Measurements from ENCODE around the gene TEDDM1.
"Not testable (repeated sequence)": the region's sequence is repeated elsewhere in the genome, so short reads cannot be mapped to it uniquely, and the experiment has no call there.

Gene TEDDM1

DNA sequence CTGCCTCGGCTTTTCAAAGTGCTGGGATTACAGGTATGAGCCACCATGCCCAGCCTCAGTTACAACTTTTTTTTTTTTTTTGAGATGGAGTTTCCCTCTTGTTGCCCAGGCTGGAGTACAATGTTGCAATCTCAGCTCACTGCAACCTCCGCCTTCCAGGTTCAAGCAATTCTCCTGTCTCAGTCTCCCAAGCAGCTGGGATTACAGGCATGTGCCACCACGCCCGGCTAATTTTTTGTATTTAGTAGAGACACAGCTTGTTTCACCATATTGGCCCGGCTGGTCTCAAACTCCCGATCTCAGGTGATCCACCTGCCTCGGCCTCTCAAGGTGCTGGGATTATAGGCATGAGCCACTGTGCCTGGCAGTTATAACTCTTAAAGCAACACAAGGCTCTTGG is 20.7 kb downstream of the TEDDM1 start:
- DNase-seq = not testable (repeated sequence)

DNA sequence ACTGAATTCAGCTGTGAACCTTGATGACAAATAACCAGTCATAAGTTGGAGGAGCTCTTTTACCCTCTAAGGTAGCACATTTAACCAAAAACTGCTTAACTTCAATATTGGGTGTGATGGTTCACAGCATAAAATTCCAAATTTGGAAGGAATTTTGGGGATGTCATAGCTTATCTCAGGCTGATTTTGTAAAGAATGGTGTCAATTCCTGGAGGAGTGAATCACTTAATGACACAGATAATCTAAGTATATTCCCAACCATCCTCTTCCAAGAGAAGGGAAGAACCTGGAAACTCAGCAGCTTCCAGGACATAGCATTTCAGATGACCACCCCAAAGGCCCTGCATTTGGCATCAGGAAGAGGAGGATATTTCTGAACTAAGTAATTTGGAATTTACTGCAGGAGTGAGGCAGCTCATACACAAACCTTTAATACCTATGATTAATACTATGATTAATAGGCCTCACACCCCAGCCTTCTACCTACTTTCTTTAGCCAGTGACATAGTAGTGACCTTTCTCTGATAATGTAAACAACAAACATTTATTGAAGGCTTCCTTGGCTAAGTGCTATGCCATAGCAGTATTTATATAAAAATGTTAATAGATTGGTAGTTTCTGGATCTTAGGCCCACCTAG is 23.4 kb downstream of the TEDDM1 start:
- DNase-seq = no peak

DNA sequence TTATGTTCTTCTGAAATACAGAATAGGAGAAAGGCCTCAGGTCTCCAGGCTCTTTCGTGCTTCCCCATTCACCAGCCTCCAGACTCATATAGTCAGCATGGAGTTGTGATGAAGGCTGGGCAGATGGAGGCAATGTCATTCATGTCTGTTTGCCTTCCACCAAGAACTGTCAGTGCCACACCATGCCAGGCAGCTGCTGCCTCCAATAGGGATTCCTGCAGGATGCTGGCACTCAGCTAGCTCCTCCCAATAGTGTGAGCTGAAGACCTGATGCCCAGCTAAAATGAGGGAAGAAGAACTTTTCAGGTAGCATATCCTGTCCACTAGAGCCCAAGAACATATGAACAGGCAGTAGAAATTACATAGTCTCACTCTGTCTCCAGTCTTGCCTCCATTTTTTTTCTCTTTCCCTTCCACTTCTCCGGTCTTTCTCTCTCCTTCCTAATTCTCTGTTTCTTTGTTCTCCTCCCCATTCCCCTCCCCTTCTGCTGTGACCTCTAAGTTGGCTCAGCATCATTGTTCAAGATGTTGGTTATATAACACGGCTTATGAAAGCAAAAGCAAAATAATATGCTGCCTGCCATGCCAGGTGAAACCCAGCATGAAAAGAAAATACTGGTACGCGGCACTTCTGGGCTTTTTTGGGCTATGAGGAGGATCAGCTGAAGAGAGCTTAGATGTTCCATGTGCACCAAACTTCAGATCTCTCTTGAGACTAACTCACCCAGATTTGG is 26.2 kb downstream of the TEDDM1 start:
- no peak for DNase-seq

DNA sequence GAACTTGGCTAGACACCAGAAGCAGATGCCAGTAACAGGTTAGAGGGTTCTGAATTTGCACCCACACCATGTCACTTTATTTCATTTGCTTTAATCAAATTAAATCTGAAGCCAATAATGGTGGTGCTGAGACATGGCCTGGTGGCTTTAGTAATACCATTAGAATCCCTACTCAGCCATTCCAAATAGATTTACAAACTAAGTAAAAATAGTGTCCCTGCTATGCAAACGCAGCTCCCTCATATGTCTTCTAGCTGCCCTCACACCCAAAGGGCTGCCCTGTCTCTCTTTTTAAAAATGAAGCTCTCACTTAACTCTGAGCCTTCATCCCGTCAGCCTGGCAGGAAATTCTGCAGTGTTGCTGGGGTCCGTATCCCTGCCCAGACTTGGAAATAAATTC is 29.9 kb downstream of the TEDDM1 start:
- no peak for DNase-seq

DNA sequence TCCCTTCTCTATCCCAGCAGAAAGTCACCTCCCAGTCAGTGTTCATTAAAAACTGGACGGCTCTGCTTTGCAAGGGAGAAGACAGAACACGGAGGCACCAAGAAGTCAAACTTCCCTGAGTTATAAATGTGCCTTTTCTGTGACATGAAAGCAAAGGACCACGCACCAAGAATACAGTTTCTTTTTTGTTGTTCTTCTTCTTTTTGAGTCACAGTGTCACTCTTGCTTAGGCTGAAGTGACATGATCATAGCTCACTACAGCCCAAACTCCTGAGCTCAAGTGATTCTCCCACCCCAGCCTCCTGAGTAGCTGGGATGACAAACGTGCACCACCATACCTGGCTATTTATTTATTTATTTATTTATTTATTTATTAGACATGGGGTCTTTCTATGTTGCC is 31.6 kb downstream of the TEDDM1 start:
- no peak for DNase-seq

DNA sequence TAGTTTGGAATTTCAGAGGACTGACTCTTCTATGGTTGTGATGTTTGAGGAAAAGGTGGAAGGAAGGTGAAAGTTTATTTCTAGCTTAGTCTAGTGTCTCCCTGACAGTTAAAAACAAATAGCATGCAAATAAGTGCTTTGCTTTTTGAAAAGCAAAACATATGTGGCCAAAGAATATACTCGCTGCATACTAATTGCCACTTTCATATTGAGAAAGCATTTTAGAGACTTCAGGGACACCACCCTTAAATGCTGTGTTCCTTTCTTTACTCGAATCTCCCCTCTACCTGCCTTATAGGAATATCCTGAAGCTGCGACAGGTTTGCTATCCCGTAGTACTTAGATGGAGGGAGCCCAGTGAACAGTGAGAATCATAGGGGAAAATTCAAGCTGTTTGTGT is 32.1 kb downstream of the TEDDM1 start:
- no peak for DNase-seq

DNA sequence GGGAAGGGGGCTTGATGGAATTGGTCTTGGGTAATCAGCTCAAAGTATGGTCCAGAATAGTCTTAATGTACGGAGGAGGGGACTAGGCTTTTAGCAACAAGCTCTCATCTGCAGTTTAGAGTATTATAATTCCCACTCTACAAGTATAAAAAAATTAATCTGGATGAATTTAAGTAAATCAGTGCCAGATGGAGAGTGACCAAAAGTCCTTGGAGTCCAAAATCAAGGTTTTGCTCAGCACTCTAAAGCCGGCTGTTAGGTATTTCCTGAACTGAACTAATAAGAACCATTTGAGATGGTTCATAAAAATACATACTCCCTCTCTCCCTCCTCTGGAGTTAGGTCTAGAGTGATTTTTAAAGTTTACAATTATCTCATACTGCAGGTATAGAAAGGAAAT is 32.5 kb downstream of the TEDDM1 start:
- no peak for DNase-seq

DNA sequence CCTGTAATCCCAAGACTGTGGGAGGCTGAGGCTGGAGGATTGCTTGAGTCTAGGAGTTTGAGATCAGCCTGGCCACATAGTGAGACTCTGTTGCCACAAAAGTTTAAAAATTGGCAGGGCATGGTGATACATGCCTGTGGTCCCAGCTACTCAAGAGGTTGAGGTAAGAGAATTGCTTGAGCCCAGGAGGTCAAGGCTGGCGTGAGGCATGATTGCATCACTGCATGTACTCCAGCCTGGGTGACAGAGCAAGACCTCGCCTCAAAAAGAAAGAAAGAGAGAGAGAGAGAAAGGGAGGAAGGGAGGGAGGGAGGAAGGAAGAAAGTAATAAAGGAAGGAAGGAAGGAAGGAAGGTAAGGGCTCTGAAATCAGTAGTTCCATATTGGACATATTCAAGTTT is 33.9 kb downstream of the TEDDM1 start:
- DNase-seq = no peak

DNA sequence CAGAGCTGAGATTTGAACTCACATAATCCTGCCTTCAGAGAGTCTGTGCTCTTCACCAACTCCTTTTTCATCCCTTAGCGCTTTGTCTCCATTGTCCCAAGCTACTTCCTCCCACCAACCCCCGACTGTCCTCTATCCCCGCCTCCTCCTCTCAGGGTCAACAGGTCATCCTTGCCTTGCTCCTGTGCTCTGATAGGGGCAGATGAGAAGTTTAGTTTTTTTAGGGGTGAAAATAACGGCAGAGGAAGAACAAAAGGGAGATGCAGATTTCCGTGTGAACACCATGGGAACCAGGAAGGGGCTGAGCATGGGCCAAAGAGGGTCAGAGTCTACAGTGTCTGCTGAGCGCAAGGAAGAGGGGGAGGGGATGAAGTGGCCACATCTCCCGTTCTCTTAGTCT is 40.8 kb downstream of the TEDDM1 start:
- DNase-seq = no peak

DNA sequence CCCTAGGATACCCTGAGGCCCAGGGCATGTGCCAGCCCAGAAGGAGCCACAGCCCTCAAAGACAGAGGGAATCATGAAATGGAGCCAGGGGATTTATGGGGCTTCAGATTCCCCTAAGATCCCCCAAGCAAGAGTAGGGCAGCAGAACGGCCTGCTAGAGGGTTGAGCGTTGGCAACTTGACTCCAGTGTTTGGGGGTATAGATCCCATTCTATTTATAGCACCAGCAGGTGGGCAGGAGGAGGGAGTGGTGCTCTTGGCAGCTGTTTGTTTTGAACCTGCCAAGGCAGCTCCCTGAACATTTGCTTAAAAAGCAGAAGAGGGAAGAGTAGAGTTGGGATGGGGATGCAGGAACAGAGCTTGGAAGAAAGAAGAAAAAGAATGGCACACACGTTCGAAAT is 42.6 kb downstream of the TEDDM1 start:
- DNase-seq = no peak

DNA sequence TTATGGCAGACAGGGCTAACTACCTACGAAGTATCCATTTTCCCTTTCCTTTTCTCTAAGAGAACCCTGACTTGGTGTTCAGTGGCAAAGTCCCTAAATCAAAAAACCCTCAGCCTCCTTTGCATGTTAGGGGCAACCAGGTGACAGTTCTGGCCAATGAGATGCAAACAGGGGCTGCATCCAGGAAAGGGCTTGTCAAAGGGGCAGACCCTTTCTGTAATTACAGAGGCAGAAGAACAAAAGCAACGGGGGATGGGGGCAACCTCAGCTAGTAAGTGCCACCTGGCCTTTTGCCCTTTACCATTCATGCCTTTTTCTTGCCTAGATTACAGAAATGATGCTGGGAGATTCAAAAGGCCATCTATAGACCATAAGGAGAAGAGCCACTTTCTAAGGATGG is 43.3 kb downstream of the TEDDM1 start:
- no peak for DNase-seq

DNA sequence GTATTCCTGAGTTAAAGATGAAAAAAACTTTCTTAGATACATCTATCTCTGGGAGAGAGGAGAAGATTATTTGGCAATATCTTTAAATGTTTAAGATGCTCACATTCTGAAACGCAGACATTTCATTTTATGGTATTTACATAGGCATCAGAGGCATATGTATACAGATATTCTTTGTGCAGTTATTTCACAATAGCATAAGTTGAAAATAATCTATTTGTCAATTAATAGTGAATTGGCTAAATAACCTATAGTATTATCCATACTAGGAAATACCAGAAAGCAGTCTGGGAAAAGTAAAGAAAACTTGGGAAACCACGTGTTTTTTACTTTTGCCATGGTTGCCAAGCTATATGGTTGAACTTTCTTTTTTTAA is 44.8 kb downstream of the TEDDM1 start:
- DNase-seq = no peak

DNA sequence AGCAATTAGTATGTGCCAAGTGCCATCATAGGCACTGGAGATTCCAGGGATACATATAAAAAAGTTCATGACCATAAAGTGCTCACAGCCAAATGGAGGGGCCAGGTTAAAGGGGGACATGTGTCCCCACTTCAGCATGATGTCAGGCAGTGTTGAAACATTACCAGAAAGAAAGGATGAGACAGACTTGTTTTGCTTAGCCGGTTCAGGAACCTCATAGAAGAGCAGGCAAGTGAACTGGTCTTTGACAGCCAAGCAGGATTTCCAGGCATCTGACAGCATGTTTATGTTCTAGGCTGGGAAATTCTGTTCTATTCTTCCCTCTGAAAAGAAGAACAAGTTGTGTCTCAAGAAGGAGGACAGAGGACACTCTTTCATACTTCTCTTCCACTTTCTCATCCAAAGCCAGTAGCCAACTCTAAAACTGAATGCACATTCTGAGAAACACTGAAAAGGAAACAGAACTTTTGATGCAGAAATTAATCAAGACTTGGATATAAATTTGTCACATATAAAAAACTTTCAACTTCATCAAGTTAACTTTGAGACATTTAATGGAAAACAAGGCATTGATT is 48.6 kb downstream of the TEDDM1 start:
- no peak for DNase-seq

DNA sequence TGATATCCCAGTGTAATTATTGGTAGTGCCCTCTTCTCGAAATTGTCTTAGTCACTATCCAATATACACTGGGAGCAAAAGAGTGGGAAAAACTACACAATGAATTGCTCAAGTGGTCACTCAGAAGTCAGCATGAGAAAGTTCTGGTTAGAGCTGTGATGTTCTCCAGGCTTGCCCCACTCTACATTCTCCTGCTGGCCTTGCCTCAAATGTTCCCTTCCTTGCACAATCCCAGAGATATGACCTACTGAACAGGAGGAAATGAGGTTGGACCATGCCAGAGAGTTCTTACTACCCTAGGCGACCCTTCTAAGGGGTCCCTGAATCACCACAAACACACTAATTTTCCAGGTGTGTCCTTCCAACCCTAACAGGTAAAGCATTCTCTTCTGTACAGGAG is 49.6 kb downstream of the TEDDM1 start:
- no peak for DNase-seq

DNA sequence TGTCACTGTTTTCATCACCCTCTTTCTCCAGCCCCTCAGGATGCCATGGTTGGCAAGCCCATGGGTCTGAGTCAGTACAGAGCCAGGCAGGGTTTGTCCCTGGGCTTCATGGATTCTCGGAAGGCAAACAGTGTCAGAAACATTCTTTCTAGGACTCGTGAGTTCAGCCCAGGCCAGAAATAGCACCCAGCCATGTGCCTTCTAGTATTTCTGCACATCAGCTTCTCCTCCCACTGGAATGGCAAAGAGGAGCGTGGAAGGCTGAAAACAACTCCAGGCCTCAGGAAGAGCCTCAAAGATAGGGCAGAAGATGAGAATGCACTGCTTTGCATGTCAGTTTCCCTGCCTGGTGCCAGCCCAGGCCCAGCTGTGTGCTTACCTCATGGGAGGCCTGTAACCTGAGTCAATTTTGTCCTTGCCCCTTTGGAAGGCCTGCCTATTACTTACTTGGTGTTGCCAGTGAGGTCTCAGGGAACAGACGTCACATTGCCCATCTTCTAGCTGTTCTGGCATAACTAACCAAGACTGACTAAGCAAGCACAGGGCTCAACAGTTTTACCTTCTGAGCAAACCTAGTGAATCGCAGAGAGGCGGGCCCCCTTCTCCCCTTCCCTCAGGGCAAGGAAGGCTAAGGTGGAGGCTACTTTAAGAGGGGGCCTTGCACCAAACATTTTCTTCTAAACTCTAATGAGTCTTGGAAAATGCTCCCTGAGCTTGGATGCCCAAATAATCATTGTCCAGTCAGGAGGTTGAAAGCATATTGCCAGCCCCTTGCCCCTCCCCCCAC is 51.3 kb downstream of the TEDDM1 start:
- DNase-seq = no peak
